GM21423 (cell line): ENCODE data around the gene ENAM.
"Not testable (repeated sequence)": the region's sequence is repeated elsewhere in the genome, so short reads cannot be mapped to it uniquely, and the experiment has no call there.

Experiments
- ATAC-seq: cut with Tn5 transposase; IDR thresholded peaks from one replicate; pipeline ENCODE4 v1.9.1; 2021; ENCODE audit warnings: mild to moderate bottlenecking, moderate library complexity; ENCODE audit not compliant: unreplicated experiment

ENAM gene

GRCh38 chr4:70627620-70628019 is 924 bp upstream of the ENAM start:
- no peak for ATAC-seq

GRCh38 chr4:70629469-70630090 is 1.0 kb downstream of the ENAM start:
- no peak for ATAC-seq

GRCh38 chr4:70630162-70630561 is 1.6 kb downstream of the ENAM start:
- ATAC-seq = no peak

- no peak for ATAC-seq
Measured at GRCh38 chr4:70632028-70632427, 3.5 kb downstream of the ENAM start.

- no peak for ATAC-seq
Measured at GRCh38 chr4:70634482-70634881, 5.9 kb downstream of the ENAM start.

GRCh38 chr4:70637239-70637913 is 8.8 kb downstream of the ENAM start:
- ATAC-seq = peak; percentile 68

- ATAC-seq = no peak
Measured at GRCh38 chr4:70640192-70640591, 11.6 kb downstream of the ENAM start.

GRCh38 chr4:70650741-70651140 is 22.2 kb downstream of the ENAM start:
- not testable (repeated sequence) for ATAC-seq

GRCh38 chr4:70651864-70652506 is 23.4 kb downstream of the ENAM start:
- ATAC-seq = peak; percentile 37

GRCh38 chr4:70654605-70655011 is 26.1 kb downstream of the ENAM start:
- peak; percentile 72 for ATAC-seq

- no peak for ATAC-seq
Measured at GRCh38 chr4:70657326-70657725, 28.8 kb downstream of the ENAM start.

- ATAC-seq = no peak
Measured at GRCh38 chr4:70658418-70658817, 29.9 kb downstream of the ENAM start.

- ATAC-seq = no peak
Measured at GRCh38 chr4:70660106-70660505, 31.6 kb downstream of the ENAM start.

GRCh38 chr4:70661309-70661922 is 32.9 kb downstream of the ENAM start:
- ATAC-seq = not testable (repeated sequence)

- ATAC-seq = peak; percentile 44
Measured at GRCh38 chr4:70666369-70666768, 37.8 kb downstream of the ENAM start, which contains the start of gene JCHAIN. Gene JCHAIN, minus strand, starts transcription at chr4:70666508. Its CDS starts 18 bp downstream, at chr4:70666490.

GRCh38 chr4:70667740-70668535 is 39.4 kb downstream of the ENAM start:
- ATAC-seq = no peak

GRCh38 chr4:70670332-70671014 is 41.9 kb downstream of the ENAM start:
- ATAC-seq = no peak

GRCh38 chr4:70671091-70671490 is 42.5 kb downstream of the ENAM start:
- no peak for ATAC-seq

GRCh38 chr4:70674191-70674590 is 45.6 kb downstream of the ENAM start:
- no peak for ATAC-seq

GRCh38 chr4:70674731-70675130 is 46.2 kb downstream of the ENAM start:
- no peak for ATAC-seq
